HG02943 (cell line): ENCODE data around the gene MARCHF6.
"Not testable (repeated sequence)": the region's sequence is repeated elsewhere in the genome, so short reads cannot be mapped to it uniquely, and the experiment has no call there.

Experiments used
- ATAC-seq: cut with Tn5 transposase; IDR thresholded peaks from one replicate; pipeline ENCODE4 v1.9.1; 2021; ENCODE audit warnings: mild to moderate bottlenecking, low read depth, moderate library complexity; ENCODE audit not compliant: unreplicated experiment

Gene MARCHF6

GRCh38 chr5:10353241-10354047 is at the start of gene MARCHF6:
Gene MARCHF6, plus strand, starts transcription at chr5:10353695. Its CDS starts 204 bp downstream, at chr5:10353899.
- peak; percentile 88 for ATAC-seq

GRCh38 chr5:10303699-10304170 is 49.8 kb upstream of the MARCHF6 start:
- no peak for ATAC-seq

GRCh38 chr5:10304932-10305331 is 48.6 kb upstream of the MARCHF6 start:
- ATAC-seq, result no peak

- ATAC-seq, result no peak
Measured at GRCh38 chr5:10306114-10306513, 47.4 kb upstream of the MARCHF6 start.

GRCh38 chr5:10306806-10307205 is 46.7 kb upstream of the MARCHF6 start:
- no peak for ATAC-seq

GRCh38 chr5:10307206-10308148 is 46.0 kb upstream of the MARCHF6 start, which contains the start of gene CMBL:
Gene CMBL, minus strand, starts transcription at chr5:10307902. Its CDS starts 17,140 bp downstream, at chr5:10290762.
- ATAC-seq, result peak; percentile 68

- no peak for ATAC-seq
Measured at GRCh38 chr5:10308844-10309243, 44.7 kb upstream of the MARCHF6 start.

GRCh38 chr5:10310066-10310779 is 43.3 kb upstream of the MARCHF6 start:
- no peak for ATAC-seq

- not testable (repeated sequence) for ATAC-seq
Measured at GRCh38 chr5:10310835-10311570, 42.5 kb upstream of the MARCHF6 start.

- ATAC-seq, result no peak
Measured at GRCh38 chr5:10311595-10312425, 41.7 kb upstream of the MARCHF6 start.

- no peak for ATAC-seq
Measured at GRCh38 chr5:10315201-10315600, 38.3 kb upstream of the MARCHF6 start.

- ATAC-seq, result no peak
Measured at GRCh38 chr5:10315824-10316509, 37.5 kb upstream of the MARCHF6 start.

GRCh38 chr5:10317825-10318682 is 35.4 kb upstream of the MARCHF6 start:
- ATAC-seq, result no peak

- ATAC-seq, result no peak
Measured at GRCh38 chr5:10319202-10319851, 34.2 kb upstream of the MARCHF6 start.

GRCh38 chr5:10320793-10321192 is 32.7 kb upstream of the MARCHF6 start:
- ATAC-seq, result no peak

GRCh38 chr5:10321882-10322281 is 31.6 kb upstream of the MARCHF6 start:
- no peak for ATAC-seq
